Measurements from ENCODE around the gene CCDC14. TPM values are rescaled to one million over a fixed set of nuclear protein-coding genes. Genes with fewer than 3 reads are reported as not detected.
"Not testable (repeated sequence)": the region's sequence is repeated elsewhere in the genome, so short reads cannot be mapped to it uniquely, and the experiment has no call there.

The CCDC14 gene
- polyA plus RNA-seq, 4 donors: 97.5 to 186 (median 147) TPM

GRCh38 chr3:123919353-123919752 is 41.7 kb downstream of the CCDC14 start:
- no peak for DNase-seq (ENCODE audit: low read depth in 4 of 4, low spot score in 2 of 4)

GRCh38 chr3:123914829-123915228 is 46.2 kb downstream of the CCDC14 start:
- no peak for DNase-seq (ENCODE audit: low read depth in 4 of 4, low spot score in 2 of 4)

- DNase-seq (ENCODE audit: low read depth in 4 of 4, low spot score in 2 of 4): no peak
Observed at GRCh38 chr3:123909785-123910184, 51.2 kb downstream of the CCDC14 start.

GRCh38 chr3:123907720-123908119 is 53.3 kb downstream of the CCDC14 start:
- no peak for DNase-seq (ENCODE audit: low read depth in 4 of 4, low spot score in 2 of 4)

- DNase-seq (ENCODE audit: low read depth in 4 of 4, low spot score in 2 of 4): no peak
Observed at GRCh38 chr3:123899300-123899865, 61.6 kb downstream of the CCDC14 start.

GRCh38 chr3:123893012-123893411 is 68.0 kb downstream of the CCDC14 start:
- no peak for DNase-seq (ENCODE audit: low read depth in 4 of 4, low spot score in 2 of 4)

GRCh38 chr3:123892195-123892594 is 68.8 kb downstream of the CCDC14 start:
- no peak for DNase-seq (ENCODE audit: low read depth in 4 of 4, low spot score in 2 of 4)

GRCh38 chr3:123890991-123891390 is 70.0 kb downstream of the CCDC14 start:
- DNase-seq (ENCODE audit: low read depth in 4 of 4, low spot score in 2 of 4): not testable (repeated sequence)

GRCh38 chr3:123890162-123890561 is 70.9 kb downstream of the CCDC14 start:
- DNase-seq (ENCODE audit: low read depth in 4 of 4, low spot score in 2 of 4): not testable (repeated sequence)

GRCh38 chr3:123884993-123885392 is 76.0 kb downstream of the CCDC14 start:
- DNase-seq (ENCODE audit: low read depth in 4 of 4, low spot score in 2 of 4): no peak

GRCh38 chr3:123884203-123884831 is 76.7 kb downstream of the CCDC14 start, which contains the start of gene MYLK:
MYLK (minus strand) TSS chr3:123884332; CDS start chr3:123793841, 90,491 bp downstream.
- DNase-seq (ENCODE audit: low read depth in 4 of 4, low spot score in 2 of 4): peak in 3 of 4 donors; percentile 7 to 73 (median 70)

- DNase-seq (ENCODE audit: low read depth in 4 of 4, low spot score in 2 of 4): peak in 1 of 4 donors; percentile 17
Observed at GRCh38 chr3:123883701-123884202, 77.3 kb downstream of the CCDC14 start.

- DNase-seq (ENCODE audit: low read depth in 4 of 4, low spot score in 2 of 4): no peak
Observed at GRCh38 chr3:123883111-123883510, 77.9 kb downstream of the CCDC14 start.

GRCh38 chr3:123881771-123882170 is 79.3 kb downstream of the CCDC14 start:
- DNase-seq (ENCODE audit: low read depth in 4 of 4, low spot score in 2 of 4): no peak

GRCh38 chr3:123880998-123881561 is 79.9 kb downstream of the CCDC14 start:
- peak in 1 of 4 donors; percentile 15 for DNase-seq (ENCODE audit: low read depth in 4 of 4, low spot score in 2 of 4)

GRCh38 chr3:123878807-123879206 is 82.2 kb downstream of the CCDC14 start:
- no peak for DNase-seq (ENCODE audit: low read depth in 4 of 4, low spot score in 2 of 4)

GRCh38 chr3:123877965-123878364 is 83.1 kb downstream of the CCDC14 start:
- DNase-seq (ENCODE audit: low read depth in 4 of 4, low spot score in 2 of 4): no peak

GRCh38 chr3:123877466-123877865 is 83.6 kb downstream of the CCDC14 start:
- no peak for DNase-seq (ENCODE audit: low read depth in 4 of 4, low spot score in 2 of 4)

GRCh38 chr3:123876858-123877257 is 84.2 kb downstream of the CCDC14 start:
- DNase-seq (ENCODE audit: low read depth in 4 of 4, low spot score in 2 of 4): no peak

GRCh38 chr3:123872621-123873020 is 88.4 kb downstream of the CCDC14 start:
- DNase-seq (ENCODE audit: low read depth in 4 of 4, low spot score in 2 of 4): no peak

GRCh38 chr3:123871946-123872345 is 89.1 kb downstream of the CCDC14 start:
- no peak for DNase-seq (ENCODE audit: low read depth in 4 of 4, low spot score in 2 of 4)

GRCh38 chr3:123870033-123870432 is 91.0 kb downstream of the CCDC14 start:
- DNase-seq (ENCODE audit: low read depth in 4 of 4, low spot score in 2 of 4): no peak
